HepG2 (cell line): Measurements from ENCODE around the gene ALG8. TPM values are rescaled to one million over a fixed set of nuclear protein-coding genes. Genes with fewer than 3 reads are reported as not detected.

Experiments
- ATAC-seq: fragments of 200-7000 bp; cut with Tn5 transposase; 3 replicates; pipeline ENCODE4 v1.9.1; 2020; ENCODE audit warnings: mild to moderate bottlenecking, moderate library complexity
- BruUV-seq: library from RNA; stranded (reverse); fragments of 400-500 nt; replicated peaks from 2 replicates; lab custom pipeline; 2021; lab: Mats Ljungman, UMichigan
- CTCF ChIA-PET: fragments of 300-600 bp; formaldehyde crosslinking; extraction: SDS; loops from one replicate; lab custom pipeline; 2021; ENCODE audit warnings: low total read pairs, inconsistent platforms, low intra/inter-chr PET ratio; lab: Yijun Ruan, JAX
- POLR2A ChIA-PET: fragments of 350-600 bp; sonication (Branson Sonifier 250); formaldehyde crosslinking; loops from one replicate; lab custom pipeline; 2020; ENCODE audit warnings: antibody characterized with exemption, inconsistent platforms; lab: Yijun Ruan, JAX
- DNase-seq: peaks from one replicate; pipeline ENCODE4 v3.0.0-alpha.2; 2015; ENCODE audit warnings: low spot score
- FAIRE-seq: peaks from 3 replicates; lab custom pipeline; 2011; peaks lifted over from hg19 to GRCh38; lab: Jason Lieb, UNC
- H2AFZ ChIP-seq: one replicate; pipeline ENCODE4 v1.6.1; 2011; ENCODE audit warnings: low read length, inconsistent platforms
- H3K27ac ChIP-seq: fragments of 300-600 bp; 3 replicates; pipeline ENCODE4 v1.8.0; 2011; ENCODE audit warnings: mixed run types, mild to moderate bottlenecking, mixed read lengths, low read length, inconsistent platforms; ENCODE audit not compliant: insufficient read depth; ENCODE audit errors: extremely low read length
- H3K27me3 ChIP-seq, 2 experiments: fragments of 200-600 bp in 1 of 2; 2 replicates in 1 of 2; 3 replicates in 1 of 2; pipeline versions ENCODE4 v1.6.0 to v1.8.0; 2011; ENCODE audit warnings: low read length in 2 of 2, mild to moderate bottlenecking in 2 of 2, moderate library complexity in 2 of 2, inconsistent platforms in 1 of 2; ENCODE audit not compliant: insufficient read depth in 2 of 2, control insufficient read depth in 1 of 2
- H3K36me3 ChIP-seq, 2 experiments: fragments of 200-600 bp in 1 of 2; replicated peaks in 1 of 2; 2 replicates in 1 of 2; 3 replicates in 1 of 2; pipeline versions ENCODE4 v1.5.1 to v1.8.0; 2011; ENCODE audit warnings: low read length in 2 of 2, inconsistent platforms in 1 of 2; ENCODE audit not compliant: insufficient read depth in 2 of 2, control insufficient read depth in 1 of 2
- H3K4me1 ChIP-seq: 2 replicates; pipeline ENCODE4 v1.5.1; 2012; ENCODE audit warnings: low read length, inconsistent platforms; ENCODE audit not compliant: insufficient read depth
- H3K4me2 ChIP-seq: 2 replicates; pipeline ENCODE4 v1.6.0; 2011; ENCODE audit warnings: low read depth, low read length, inconsistent platforms
- H3K4me3 ChIP-seq, 3 experiments: fragments of 200-600 bp in 1 of 3; sonication (generic), shearing (Covaris generic) in 1 of 3; replicated peaks in 1 of 3; 2 replicates each; pipeline ENCODE4 v1.5.1; 2011 to 2016; ENCODE audit warnings: low read length in 3 of 3, inconsistent platforms in 2 of 3, low read depth in 2 of 3, mild to moderate bottlenecking in 2 of 3, control low read depth in 1 of 3, mixed read lengths in 1 of 3; ENCODE audit not compliant: insufficient read depth in 1 of 3
- H3K79me2 ChIP-seq: one replicate; pipeline ENCODE4 v1.6.1; 2011; ENCODE audit warnings: low read length, inconsistent platforms; ENCODE audit not compliant: insufficient read depth
- H3K9ac ChIP-seq: 2 replicates; pipeline ENCODE4 v1.6.0; 2011; ENCODE audit warnings: mild to moderate bottlenecking, low read depth, low read length, inconsistent platforms; ENCODE audit not compliant: insufficient read depth
- H3K9me3 ChIP-seq: 2 replicates; pipeline ENCODE4 v1.5.1; 2012; ENCODE audit warnings: mild to moderate bottlenecking, low read length
- H4K20me1 ChIP-seq: 2 replicates; pipeline ENCODE4 v1.6.0; 2011; ENCODE audit warnings: inconsistent platforms, mild to moderate bottlenecking, low read length, moderate library complexity; ENCODE audit not compliant: insufficient read depth
- FUBP1 ChIP-seq: sonication (generic); formaldehyde crosslinking; IDR thresholded peaks from 2 replicates; pipeline ENCODE4 v1.5.1; 2020; ENCODE audit warnings: missing genetic modification reagents, mild to moderate bottlenecking, borderline replicate concordance
- KLF15 ChIP-seq: sonication (generic); formaldehyde crosslinking; IDR thresholded peaks from 2 replicates; pipeline ENCODE4 v1.8.1; 2023; ENCODE audit warnings: borderline replicate concordance, mild to moderate bottlenecking, inconsistent platforms, missing genetic modification reagents, mixed read lengths
- MAFK ChIP-seq, 2 experiments: IDR thresholded peaks in 1 of 2; conservative IDR thresholded peaks in 1 of 2; 2 replicates each; pipeline ENCODE4 v1.6.1; 2011; ENCODE audit warnings: improper control_type of control experiment in 2 of 2, low read length in 2 of 2
- MXD1 ChIP-seq: sonication (generic); formaldehyde crosslinking; IDR thresholded peaks from 2 replicates; pipeline ENCODE4 v1.4.0; 2020; ENCODE audit warnings: mild to moderate bottlenecking, missing genetic modification reagents
- SIX4 ChIP-seq: sonication (generic); formaldehyde crosslinking; IDR thresholded peaks from 2 replicates; pipeline ENCODE4 v1.4.0; 2020; ENCODE audit warnings: missing genetic modification reagents
- TGIF2 ChIP-seq: IDR thresholded peaks from 2 replicates; pipeline ENCODE4 v1.6.1; 2016; ENCODE audit warnings: control low read depth, missing compliant biosample characterization
- ZBTB37 ChIP-seq: sonication (generic); formaldehyde crosslinking; IDR thresholded peaks from 2 replicates; pipeline ENCODE4 v1.4.0; 2020; ENCODE audit warnings: mild to moderate bottlenecking, missing genetic modification reagents
- ZNF574 ChIP-seq: sonication (generic); formaldehyde crosslinking; IDR thresholded peaks from 2 replicates; pipeline ENCODE4 v1.4.0; 2020; ENCODE audit warnings: missing genetic modification reagents
- WGBS: methylation state at CpG from one replicate; pipeline ENCODE4 v1.1.6; 2017; ENCODE audit warnings: low lambda C conversion rate; 5-methylcytosine and 5-hydroxymethylcytosine counted together
- in situ Hi-C: cut with HindIII; loops from 2 replicates; pipeline ENCODE4 v1.10.0; 2017; ENCODE audit warnings: low pct_unique_long_range_greater_than_20kb; ENCODE audit not compliant: extremely low pct_ligation_motif_present
- intact Hi-C: fragments of 100-400 bp; cut with micrococcal nuclease; formaldehyde crosslinking; loops from one replicate; pipeline ENCODE4 v1.10.0; 2022; ENCODE audit not compliant: unreplicated experiment
- polyA plus RNA-seq, 8 experiments: library from polyadenylated mRNA; depleted of rRNA in 3 of 8; stranded (reverse) in 7 of 8; unstranded in 1 of 8; fragments of >200 nt; fragmentation: Illumina TruSeq in 4 of 8; extraction: Trizol in 4 of 8; gene quantifications; 2 replicates each; pipeline versions ENCODE4 v1.2.1 to v1.2.3, GENCODE V29; 2011 to 2016; ENCODE audit warnings: low read depth in 4 of 8, missing spikeins in 1 of 8, mixed read lengths in 1 of 8; ENCODE audit not compliant: insufficient read depth in 1 of 8
- total RNA-seq, 5 experiments: library from RNA; depleted of rRNA; stranded (reverse); fragments of >200 nt; fragmentation: Illumina TruSeq; extraction: Trizol; gene quantifications; 2 replicates each; pipeline ENCODE4 v1.2.3, GENCODE V29; 2016; ENCODE audit warnings: low read depth in 1 of 5

The ALG8 gene
- total and polyA plus RNA-seq, 2 of the 13 experiments (the other 11 are each of a cell fraction or from before 2014, with no cell fraction given), result 75.8 to 88.0 TPM

- no peak for TF ChIP-seq ZNF574 (CRISPR knock-in tag)
- no peak for TF ChIP-seq SIX4 (CRISPR knock-in tag)
- no peak for TF ChIP-seq KLF15 (CRISPR knock-in tag)
Observed at GRCh38 chr11:78149646-78150045, 10.2 kb upstream of the ALG8 start (continued).

GRCh38 chr11:78147807-78148206 is 8.4 kb upstream of the ALG8 start:
- H3K36me3 ChIP-seq, result peaks cover 0 to 5% of the 10 kb centered on the region in 2 experiments; a peak in 1 of 5 replicates
- CTCF ChIA-PET, result no interaction called here
- POLR2A ChIA-PET, result interaction anchor here (1.0 to 2.5 kb wide), 2 partner anchors 8 kb away, joined by 4 to 11 read pairs; partner anchors contain the start of gene ALG8
- in situ Hi-C loops, result no loop called here
- no peak overlapping the region for H3K4me3 ChIP-seq
- no TSS peak for BruUV-seq
- ATAC-seq, result no peak
- DNase-seq, result no peak
- no peak overlapping the region for H3K9ac ChIP-seq
- no peaks in the 10 kb centered on the region for H4K20me1 ChIP-seq
- WGBS, result 100% methylated on average over 2 of the region's 2 CpGs
- no peak overlapping the region for H3K27ac ChIP-seq
- intact Hi-C loops, result no loop called here
- no peaks in the 10 kb centered on the region for H3K9me3 ChIP-seq
- no peak overlapping the region for H3K4me2 ChIP-seq
- no peak overlapping the region for H2AFZ ChIP-seq
- TF ChIP-seq FUBP1 (CRISPR knock-in tag) (no peak), MAFK (conservative IDR thresholded peaks at IDR 0.05 in 1 of 2, IDR thresholded peaks at IDR 0.05 in 1 of 2; ENCODE audit: low read length in 2 of 2) (no peak), ZBTB37 (no peak), MXD1 (CRISPR knock-in tag) (no peak), TGIF2 (CRISPR knock-in tag) (no peak)
- H3K4me1 ChIP-seq, result peaks cover 32% of the 10 kb centered on the region
- FAIRE-seq, result no peak
- no peaks in the 10 kb centered on the region for H3K27me3 ChIP-seq
- H3K79me2 ChIP-seq, result no peaks in the 10 kb centered on the region
